WTC11 (cell line): ENCODE results near the gene ARHGEF28. TPM values are rescaled to one million over a fixed set of nuclear protein-coding genes. Genes with fewer than 3 reads are reported as not detected.

Experiments used
- ATAC-seq: fragments of 200-7000 bp; cut with Tn5 transposase; 2 replicates; pipeline ENCODE4 v1.10.0; 2021; ENCODE audit warnings: mild to moderate bottlenecking, moderate library complexity
- CTCF ChIA-PET: fragments of 300-600 bp; sonication (Branson Sonifier 250); formaldehyde crosslinking; loops from one replicate; lab custom pipeline; 2021; ENCODE audit warnings: antibody characterized with exemption; lab: Charles Lee
- POLR2A ChIA-PET: fragments of 350-600 bp; sonication (Branson Sonifier 250); formaldehyde crosslinking; loops from one replicate; lab custom pipeline; 2021; ENCODE audit warnings: antibody characterized with exemption; lab: Charles Lee
- DNase-seq: peaks from one replicate; pipeline ENCODE4 v3.0.0; 2021; ENCODE audit warnings: low spot score
- H3K27ac Mint-ChIP-seq: 2 replicates; pipeline ENCODE4 v1.8.0; 2021; ENCODE audit warnings: mixed read lengths
- H3K27me3 Mint-ChIP-seq: 2 replicates; pipeline ENCODE4 v1.8.0; 2021; ENCODE audit warnings: low read depth, mild to moderate bottlenecking, moderate library complexity, mixed read lengths
- H3K36me3 Mint-ChIP-seq: 2 replicates; pipeline ENCODE4 v1.8.0; 2021; ENCODE audit warnings: mixed read lengths
- H3K4me1 Mint-ChIP-seq: 2 replicates; pipeline ENCODE4 v1.8.0; 2022; ENCODE audit warnings: mixed read lengths
- H3K4me3 Mint-ChIP-seq: 2 replicates; pipeline ENCODE4 v1.8.0; 2021; ENCODE audit warnings: mild to moderate bottlenecking, moderate library complexity, mixed read lengths
- H3K9me3 Mint-ChIP-seq: 2 replicates; pipeline ENCODE4 v1.8.0; 2021; ENCODE audit warnings: mixed read lengths
- ATF1 ChIP-seq: sonication (generic); formaldehyde crosslinking; IDR thresholded peaks from 2 replicates; pipeline ENCODE4 v1.8.1; 2023; ENCODE audit warnings: mild to moderate bottlenecking, moderate library complexity, missing genetic modification reagents
- CREB1 ChIP-seq: sonication (generic); formaldehyde crosslinking; IDR thresholded peaks from 2 replicates; pipeline ENCODE4 v1.8.0; 2023; ENCODE audit warnings: mild to moderate bottlenecking, missing genetic modification reagents
- NR1H2 ChIP-seq: sonication (generic); formaldehyde crosslinking; IDR thresholded peaks from 2 replicates; pipeline ENCODE4 v1.9.0; 2021; ENCODE audit warnings: mild to moderate bottlenecking, moderate library complexity, missing genetic modification reagents
- NR2C2 ChIP-seq: sonication (generic); formaldehyde crosslinking; IDR thresholded peaks from 2 replicates; pipeline ENCODE4 v1.8.0; 2022; ENCODE audit warnings: mild to moderate bottlenecking, missing genetic modification reagents
- PRRX2 ChIP-seq: fragments of 250-450 bp; sonication (Bioruptor Pico); IDR thresholded peaks from 2 replicates; pipeline ENCODE4 v1.8.0; 2021; ENCODE audit warnings: mild to moderate bottlenecking
- SMAD3 ChIP-seq: sonication (generic); formaldehyde crosslinking; IDR thresholded peaks from 2 replicates; pipeline ENCODE4 v1.8.0; 2022; ENCODE audit warnings: missing genetic modification reagents, mild to moderate bottlenecking, borderline replicate concordance
- ZBTB21 ChIP-seq: sonication (generic); formaldehyde crosslinking; IDR thresholded peaks from 2 replicates; pipeline ENCODE4 v1.8.1; 2023; ENCODE audit warnings: mild to moderate bottlenecking, missing genetic modification reagents, borderline replicate concordance
- ZNF317 ChIP-seq: sonication (generic); formaldehyde crosslinking; IDR thresholded peaks from 2 replicates; pipeline ENCODE4 v1.8.1; 2023; ENCODE audit warnings: low read depth, mild to moderate bottlenecking, moderate library complexity, missing genetic modification reagents, borderline replicate concordance
- total RNA-seq: library from RNA; stranded (reverse); gene quantifications from 3 replicates; pipeline ENCODE4 v1.2.3, GENCODE V29; 2021
- TF ChIP-seq, protein P1 (sequence below): sonication (generic); formaldehyde crosslinking; IDR thresholded peaks from 2 replicates; pipeline ENCODE4 v1.8.1; 2023; ENCODE audit warnings: mild to moderate bottlenecking, missing genetic modification reagents
- TF ChIP-seq, protein P2 (sequence below): sonication (generic); formaldehyde crosslinking; IDR thresholded peaks from 2 replicates; pipeline ENCODE4 v1.8.1; 2023; ENCODE audit warnings: mild to moderate bottlenecking, missing genetic modification reagents, borderline replicate concordance
- TF ChIP-seq, protein P3 (sequence below): sonication (generic); formaldehyde crosslinking; IDR thresholded peaks from 2 replicates; pipeline ENCODE4 v1.8.1; 2022; ENCODE audit warnings: mild to moderate bottlenecking, missing genetic modification reagents, moderate library complexity, borderline replicate concordance
- TF ChIP-seq, protein P4 (sequence below): sonication (generic); formaldehyde crosslinking; IDR thresholded peaks from 2 replicates; pipeline ENCODE4 v1.8.0; 2022; ENCODE audit warnings: mild to moderate bottlenecking, missing genetic modification reagents
- TF ChIP-seq, protein P5 (sequence below): sonication (generic); formaldehyde crosslinking; IDR thresholded peaks from 2 replicates; pipeline ENCODE4 v1.8.1; 2022; ENCODE audit warnings: mild to moderate bottlenecking, moderate library complexity, missing genetic modification reagents
- TF ChIP-seq, protein P6 (sequence below): sonication (generic); formaldehyde crosslinking; IDR thresholded peaks from 2 replicates; pipeline ENCODE4 v1.8.1; 2022; ENCODE audit warnings: low read depth, missing genetic modification reagents, borderline replicate concordance
- TF ChIP-seq, protein P7 (sequence below): sonication (generic); formaldehyde crosslinking; IDR thresholded peaks from 2 replicates; pipeline ENCODE4 v1.8.0; 2022; ENCODE audit warnings: mild to moderate bottlenecking, missing genetic modification reagents
- TF ChIP-seq, protein P8 (sequence below): sonication (generic); formaldehyde crosslinking; IDR thresholded peaks from 2 replicates; pipeline ENCODE4 v1.8.1; 2022; ENCODE audit warnings: missing genetic modification reagents, borderline replicate concordance

The ARHGEF28 gene
- total RNA-seq, 1 experiment from 2014 or later = 0.96 TPM

DNA sequence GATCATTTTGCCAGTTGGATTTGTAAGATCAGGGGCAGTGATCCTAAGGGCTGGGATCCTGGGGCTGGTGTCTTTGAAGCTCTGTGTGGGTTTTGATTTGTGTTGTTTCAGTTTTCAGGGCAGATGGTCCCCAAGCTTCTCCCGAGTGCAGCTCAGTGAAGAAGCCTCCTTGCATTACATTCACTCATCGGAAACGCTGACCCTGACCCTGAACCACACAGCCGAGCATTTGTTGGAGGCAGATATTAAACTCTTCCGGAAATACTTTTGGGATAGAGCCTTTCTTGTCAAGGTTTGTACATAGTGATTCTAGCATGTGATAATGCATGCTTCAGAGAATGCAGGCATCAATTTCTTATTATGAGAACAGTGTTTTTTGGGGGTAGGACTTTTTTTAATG is 150.4 kb downstream of the ARHGEF28 start (continued):
- TF ChIP-seq, protein P1, sequence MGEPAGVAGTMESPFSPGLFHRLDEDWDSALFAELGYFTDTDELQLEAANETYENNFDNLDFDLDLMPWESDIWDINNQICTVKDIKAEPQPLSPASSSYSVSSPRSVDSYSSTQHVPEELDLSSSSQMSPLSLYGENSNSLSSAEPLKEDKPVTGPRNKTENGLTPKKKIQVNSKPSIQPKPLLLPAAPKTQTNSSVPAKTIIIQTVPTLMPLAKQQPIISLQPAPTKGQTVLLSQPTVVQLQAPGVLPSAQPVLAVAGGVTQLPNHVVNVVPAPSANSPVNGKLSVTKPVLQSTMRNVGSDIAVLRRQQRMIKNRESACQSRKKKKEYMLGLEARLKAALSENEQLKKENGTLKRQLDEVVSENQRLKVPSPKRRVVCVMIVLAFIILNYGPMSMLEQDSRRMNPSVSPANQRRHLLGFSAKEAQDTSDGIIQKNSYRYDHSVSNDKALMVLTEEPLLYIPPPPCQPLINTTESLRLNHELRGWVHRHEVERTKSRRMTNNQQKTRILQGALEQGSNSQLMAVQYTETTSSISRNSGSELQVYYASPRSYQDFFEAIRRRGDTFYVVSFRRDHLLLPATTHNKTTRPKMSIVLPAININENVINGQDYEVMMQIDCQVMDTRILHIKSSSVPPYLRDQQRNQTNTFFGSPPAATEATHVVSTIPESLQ (CRISPR knock-in tag) = no peak
- TF ChIP-seq, protein P2, sequence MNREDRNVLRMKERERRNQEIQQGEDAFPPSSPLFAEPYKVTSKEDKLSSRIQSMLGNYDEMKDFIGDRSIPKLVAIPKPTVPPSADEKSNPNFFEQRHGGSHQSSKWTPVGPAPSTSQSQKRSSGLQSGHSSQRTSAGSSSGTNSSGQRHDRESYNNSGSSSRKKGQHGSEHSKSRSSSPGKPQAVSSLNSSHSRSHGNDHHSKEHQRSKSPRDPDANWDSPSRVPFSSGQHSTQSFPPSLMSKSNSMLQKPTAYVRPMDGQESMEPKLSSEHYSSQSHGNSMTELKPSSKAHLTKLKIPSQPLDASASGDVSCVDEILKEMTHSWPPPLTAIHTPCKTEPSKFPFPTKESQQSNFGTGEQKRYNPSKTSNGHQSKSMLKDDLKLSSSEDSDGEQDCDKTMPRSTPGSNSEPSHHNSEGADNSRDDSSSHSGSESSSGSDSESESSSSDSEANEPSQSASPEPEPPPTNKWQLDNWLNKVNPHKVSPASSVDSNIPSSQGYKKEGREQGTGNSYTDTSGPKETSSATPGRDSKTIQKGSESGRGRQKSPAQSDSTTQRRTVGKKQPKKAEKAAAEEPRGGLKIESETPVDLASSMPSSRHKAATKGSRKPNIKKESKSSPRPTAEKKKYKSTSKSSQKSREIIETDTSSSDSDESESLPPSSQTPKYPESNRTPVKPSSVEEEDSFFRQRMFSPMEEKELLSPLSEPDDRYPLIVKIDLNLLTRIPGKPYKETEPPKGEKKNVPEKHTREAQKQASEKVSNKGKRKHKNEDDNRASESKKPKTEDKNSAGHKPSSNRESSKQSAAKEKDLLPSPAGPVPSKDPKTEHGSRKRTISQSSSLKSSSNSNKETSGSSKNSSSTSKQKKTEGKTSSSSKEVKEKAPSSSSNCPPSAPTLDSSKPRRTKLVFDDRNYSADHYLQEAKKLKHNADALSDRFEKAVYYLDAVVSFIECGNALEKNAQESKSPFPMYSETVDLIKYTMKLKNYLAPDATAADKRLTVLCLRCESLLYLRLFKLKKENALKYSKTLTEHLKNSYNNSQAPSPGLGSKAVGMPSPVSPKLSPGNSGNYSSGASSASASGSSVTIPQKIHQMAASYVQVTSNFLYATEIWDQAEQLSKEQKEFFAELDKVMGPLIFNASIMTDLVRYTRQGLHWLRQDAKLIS (CRISPR knock-in tag) = no peak
- TF ChIP-seq, protein P3, sequence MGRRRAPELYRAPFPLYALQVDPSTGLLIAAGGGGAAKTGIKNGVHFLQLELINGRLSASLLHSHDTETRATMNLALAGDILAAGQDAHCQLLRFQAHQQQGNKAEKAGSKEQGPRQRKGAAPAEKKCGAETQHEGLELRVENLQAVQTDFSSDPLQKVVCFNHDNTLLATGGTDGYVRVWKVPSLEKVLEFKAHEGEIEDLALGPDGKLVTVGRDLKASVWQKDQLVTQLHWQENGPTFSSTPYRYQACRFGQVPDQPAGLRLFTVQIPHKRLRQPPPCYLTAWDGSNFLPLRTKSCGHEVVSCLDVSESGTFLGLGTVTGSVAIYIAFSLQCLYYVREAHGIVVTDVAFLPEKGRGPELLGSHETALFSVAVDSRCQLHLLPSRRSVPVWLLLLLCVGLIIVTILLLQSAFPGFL (CRISPR knock-in tag) = no peak
- TF ChIP-seq ZNF317 (CRISPR knock-in tag) = no peak
- TF ChIP-seq, protein P4, sequence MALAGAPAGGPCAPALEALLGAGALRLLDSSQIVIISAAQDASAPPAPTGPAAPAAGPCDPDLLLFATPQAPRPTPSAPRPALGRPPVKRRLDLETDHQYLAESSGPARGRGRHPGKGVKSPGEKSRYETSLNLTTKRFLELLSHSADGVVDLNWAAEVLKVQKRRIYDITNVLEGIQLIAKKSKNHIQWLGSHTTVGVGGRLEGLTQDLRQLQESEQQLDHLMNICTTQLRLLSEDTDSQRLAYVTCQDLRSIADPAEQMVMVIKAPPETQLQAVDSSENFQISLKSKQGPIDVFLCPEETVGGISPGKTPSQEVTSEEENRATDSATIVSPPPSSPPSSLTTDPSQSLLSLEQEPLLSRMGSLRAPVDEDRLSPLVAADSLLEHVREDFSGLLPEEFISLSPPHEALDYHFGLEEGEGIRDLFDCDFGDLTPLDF (CRISPR knock-in tag) = no peak
- TF ChIP-seq SMAD3 (CRISPR knock-in tag) = no peak
- no peak for TF ChIP-seq ATF1 (CRISPR knock-in tag)
- TF ChIP-seq CREB1 (CRISPR knock-in tag) = no peak
- TF ChIP-seq, all 79 proteins: peak for 0

DNA sequence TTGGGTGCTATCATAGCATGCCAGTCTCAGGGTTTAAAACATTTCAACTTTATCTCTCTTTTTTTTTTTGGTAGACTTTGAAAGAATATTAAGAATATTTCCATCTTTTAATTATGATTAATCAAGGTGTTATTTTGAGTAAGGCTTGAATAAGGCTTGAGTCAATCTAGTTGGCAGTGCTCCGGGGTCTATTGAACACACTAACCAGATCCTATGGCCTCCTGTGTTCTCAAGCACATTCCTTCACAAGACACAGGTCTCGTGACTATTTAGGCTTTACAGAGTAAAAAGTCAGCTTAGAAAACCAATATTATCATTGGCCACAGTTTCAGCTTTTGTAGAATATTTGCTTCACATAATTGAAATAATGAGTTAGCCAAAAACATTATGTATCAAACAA is 151.2 kb downstream of the ARHGEF28 start:
- no peak for DNase-seq
- H3K9me3 Mint-ChIP-seq = no peaks in the 10 kb centered on the region
- ATAC-seq = no peak
- CTCF ChIA-PET = no interaction called here
- H3K4me3 Mint-ChIP-seq = no peak overlapping the region
- H3K27me3 Mint-ChIP-seq = no peaks in the 10 kb centered on the region
- POLR2A ChIA-PET = no interaction called here
- H3K27ac Mint-ChIP-seq = no peak overlapping the region
- H3K4me1 Mint-ChIP-seq = no peaks in the 10 kb centered on the region
- no peaks in the 10 kb centered on the region for H3K36me3 Mint-ChIP-seq
- TF ChIP-seq SMAD3 (CRISPR knock-in tag) = no peak
- TF ChIP-seq, protein P5, sequence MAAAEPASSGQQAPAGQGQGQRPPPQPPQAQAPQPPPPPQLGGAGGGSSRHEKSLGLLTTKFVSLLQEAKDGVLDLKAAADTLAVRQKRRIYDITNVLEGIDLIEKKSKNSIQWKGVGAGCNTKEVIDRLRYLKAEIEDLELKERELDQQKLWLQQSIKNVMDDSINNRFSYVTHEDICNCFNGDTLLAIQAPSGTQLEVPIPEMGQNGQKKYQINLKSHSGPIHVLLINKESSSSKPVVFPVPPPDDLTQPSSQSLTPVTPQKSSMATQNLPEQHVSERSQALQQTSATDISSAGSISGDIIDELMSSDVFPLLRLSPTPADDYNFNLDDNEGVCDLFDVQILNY = no peak
- no peak for TF ChIP-seq ZBTB21 (CRISPR knock-in tag)
- TF ChIP-seq, protein P6, sequence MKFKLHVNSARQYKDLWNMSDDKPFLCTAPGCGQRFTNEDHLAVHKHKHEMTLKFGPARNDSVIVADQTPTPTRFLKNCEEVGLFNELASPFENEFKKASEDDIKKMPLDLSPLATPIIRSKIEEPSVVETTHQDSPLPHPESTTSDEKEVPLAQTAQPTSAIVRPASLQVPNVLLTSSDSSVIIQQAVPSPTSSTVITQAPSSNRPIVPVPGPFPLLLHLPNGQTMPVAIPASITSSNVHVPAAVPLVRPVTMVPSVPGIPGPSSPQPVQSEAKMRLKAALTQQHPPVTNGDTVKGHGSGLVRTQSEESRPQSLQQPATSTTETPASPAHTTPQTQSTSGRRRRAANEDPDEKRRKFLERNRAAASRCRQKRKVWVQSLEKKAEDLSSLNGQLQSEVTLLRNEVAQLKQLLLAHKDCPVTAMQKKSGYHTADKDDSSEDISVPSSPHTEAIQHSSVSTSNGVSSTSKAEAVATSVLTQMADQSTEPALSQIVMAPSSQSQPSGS (CRISPR knock-in tag) = no peak
- TF ChIP-seq, protein P3 (CRISPR knock-in tag) = no peak
- TF ChIP-seq, protein P7, sequence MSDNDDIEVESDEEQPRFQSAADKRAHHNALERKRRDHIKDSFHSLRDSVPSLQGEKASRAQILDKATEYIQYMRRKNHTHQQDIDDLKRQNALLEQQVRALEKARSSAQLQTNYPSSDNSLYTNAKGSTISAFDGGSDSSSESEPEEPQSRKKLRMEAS (CRISPR knock-in tag) = no peak
- no peak for TF ChIP-seq NR2C2
- TF ChIP-seq PRRX2 = no peak
- TF ChIP-seq NR1H2 = no peak
- TF ChIP-seq, protein P8, sequence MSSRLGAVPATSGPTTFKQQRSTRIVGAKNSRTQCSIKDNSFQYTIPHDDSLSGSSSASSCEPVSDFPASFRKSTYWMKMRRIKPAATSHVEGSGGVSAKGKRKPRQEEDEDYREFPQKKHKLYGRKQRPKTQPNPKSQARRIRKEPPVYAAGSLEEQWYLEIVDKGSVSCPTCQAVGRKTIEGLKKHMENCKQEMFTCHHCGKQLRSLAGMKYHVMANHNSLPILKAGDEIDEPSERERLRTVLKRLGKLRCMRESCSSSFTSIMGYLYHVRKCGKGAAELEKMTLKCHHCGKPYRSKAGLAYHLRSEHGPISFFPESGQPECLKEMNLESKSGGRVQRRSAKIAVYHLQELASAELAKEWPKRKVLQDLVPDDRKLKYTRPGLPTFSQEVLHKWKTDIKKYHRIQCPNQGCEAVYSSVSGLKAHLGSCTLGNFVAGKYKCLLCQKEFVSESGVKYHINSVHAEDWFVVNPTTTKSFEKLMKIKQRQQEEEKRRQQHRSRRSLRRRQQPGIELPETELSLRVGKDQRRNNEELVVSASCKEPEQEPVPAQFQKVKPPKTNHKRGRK (CRISPR knock-in tag) = no peak
